Upper lobe of right lung (tissue), 1 donor: ENCODE data around the gene RASL10B. TPM values are rescaled to one million over a fixed set of nuclear protein-coding genes. Genes with fewer than 3 reads are reported as not detected.

Source experiments
- ATAC-seq: fragments of 200-7000 bp; cut with Tn5 transposase; one replicate; pipeline ENCODE4 v1.9.1; 2020; ENCODE audit warnings: mild to moderate bottlenecking, moderate library complexity
- DNase-seq: peaks from one replicate; pipeline ENCODE4 v3.0.0-alpha.2; 2020
- H3K27ac ChIP-seq: fragments of 200-600 bp; one replicate; pipeline ENCODE4 v1.8.0; 2022
- H3K27me3 ChIP-seq: fragments of 200-600 bp; one replicate; pipeline ENCODE4 v1.8.0; 2022; ENCODE audit warnings: mild to moderate bottlenecking
- H3K36me3 ChIP-seq: fragments of 200-600 bp; one replicate; pipeline ENCODE4 v1.8.0; 2022
- H3K4me1 ChIP-seq: fragments of 200-600 bp; one replicate; pipeline ENCODE4 v1.8.0; 2022
- H3K4me3 ChIP-seq: fragments of 200-600 bp; one replicate; pipeline ENCODE4 v1.8.0; 2022; ENCODE audit warnings: mild to moderate bottlenecking
- H3K9me3 ChIP-seq: fragments of 200-600 bp; one replicate; pipeline ENCODE4 v1.8.0; 2022
- CTCF ChIP-seq: fragments of 200-600 bp; IDR thresholded peaks from one replicate; pipeline ENCODE4 v1.8.0; 2022; ENCODE audit warnings: antibody characterized with exemption
- intact Hi-C: fragments of 100-400 bp; cut with DNase I; formaldehyde crosslinking; loops from one replicate; pipeline ENCODE4 v1.11.0; 2022
- total RNA-seq: library from RNA; stranded (reverse); fragmentation: NEBNext Ultra II Directional; extraction: Animal tissue kit (Norgen Biotek cat#: 25700); gene quantifications from one replicate; pipeline ENCODE4 v1.2.1, GENCODE V29; 2021
- donor health status: DM: no; HTN: yes; CAD: no; lungs with severe emphysema.

Gene RASL10B
- total RNA-seq, 1 donor from 2014 or later, result 2.2 TPM

- H3K27me3 ChIP-seq, result no peaks in the 10 kb centered on the region
- no peak for TF ChIP-seq CTCF
- DNase-seq (no peak), ATAC-seq (no peak)
- H3K27ac ChIP-seq, result peak overlapping the region; percentile 7
- H3K9me3 ChIP-seq, result no peaks in the 10 kb centered on the region
- no peak overlapping the region for H3K4me3 ChIP-seq
- peaks cover 41% of the 10 kb centered on the region for H3K4me1 ChIP-seq
- H3K36me3 ChIP-seq, result no peaks in the 10 kb centered on the region
- intact Hi-C loops, result no loop called here
These were observed 55.5 kb downstream of the RASL10B start for GRCh38 chr17:35786941-35787432.

GRCh38 chr17:35788477-35789368, 57.3 kb downstream of the RASL10B start:
- Histone ChIP-seq H3K4me1 (peaks cover 29% of the 10 kb centered on the region), H3K9me3 (no peaks in the 10 kb centered on the region), H3K36me3 (no peaks in the 10 kb centered on the region), H3K4me3 (no peak overlapping the region), H3K27me3 (no peaks in the 10 kb centered on the region), H3K27ac (peak overlapping the region; percentile 38)
- no peak for DNase-seq
- intact Hi-C loops, result no loop called here
- peak; percentile 24 for ATAC-seq
- no peak for TF ChIP-seq CTCF

- Histone ChIP-seq H3K27ac (no peak overlapping the region), H3K4me3 (no peak overlapping the region), H3K9me3 (no peaks in the 10 kb centered on the region), H3K36me3 (no peaks in the 10 kb centered on the region), H3K27me3 (peaks cover 6% of the 10 kb centered on the region), H3K4me1 (peaks cover 28% of the 10 kb centered on the region)
- no peak for TF ChIP-seq CTCF
- intact Hi-C loops, result no loop called here
- DNase-seq (no peak), ATAC-seq (no peak)
These were observed 59.4 kb downstream of the RASL10B start for GRCh38 chr17:35790841-35791240.

- intact Hi-C loops, result no loop called here
- Histone ChIP-seq H3K9me3 (no peaks in the 10 kb centered on the region), H3K36me3 (no peaks in the 10 kb centered on the region), H3K4me3 (no peak overlapping the region), H3K4me1 (peaks cover 29% of the 10 kb centered on the region), H3K27me3 (peaks cover 6% of the 10 kb centered on the region), H3K27ac (no peak overlapping the region)
- ATAC-seq (no peak), DNase-seq (no peak)
- no peak for TF ChIP-seq CTCF
These were observed 60.4 kb downstream of the RASL10B start for GRCh38 chr17:35791681-35792350.

Other genes starting within 250 kb of the RASL10B start
- 5.1 TPM for gene SLFN12L, start 194.0 kb upstream of the RASL10B start, total RNA-seq
- gene SLFN14, start 170.8 kb upstream of the RASL10B start, total RNA-seq, result not detected
- gene PEX12, start 153.1 kb upstream of the RASL10B start, total RNA-seq, result 4.7 TPM
- gene AP2B1, start 144.3 kb upstream of the RASL10B start, total RNA-seq, result 153 TPM
- not detected for gene GAS2L2, start 21.6 kb downstream of the RASL10B start, total RNA-seq
- gene C17orf50, start 29.2 kb downstream of the RASL10B start, total RNA-seq, result not detected
- 55.6 TPM for gene MMP28, start 64.0 kb downstream of the RASL10B start, total RNA-seq
- gene TAF15, start 77.8 kb downstream of the RASL10B start, total RNA-seq, result 142 TPM
- gene HEATR9, start 137.3 kb downstream of the RASL10B start, total RNA-seq, result 0.17 TPM
- 22.5 TPM for gene CCL5, start 148.7 kb downstream of the RASL10B start, total RNA-seq
- gene RDM1, start 199.1 kb downstream of the RASL10B start, total RNA-seq, result not detected
- gene LYZL6, start 212.1 kb downstream of the RASL10B start, total RNA-seq, result not detected
- gene CCL16, start 249.9 kb downstream of the RASL10B start, total RNA-seq, result 0.58 TPM